GM12865 (cell line): ENCODE results near the gene TENM4.

Source experiments
- DNase-seq: peaks from one replicate; pipeline ENCODE4 v3.0.0; 2010; ENCODE audit warnings: low read depth
- H3K4me3 ChIP-seq: 2 replicates; pipeline ENCODE4 v1.5.1; 2011; ENCODE audit warnings: mild to moderate bottlenecking, low read depth, low read length, control low read depth
- CTCF ChIP-seq: IDR thresholded peaks from 2 replicates; pipeline ENCODE4 v1.5.1; 2011; ENCODE audit warnings: low read length, control low read depth, low read depth, inconsistent platforms; ENCODE audit not compliant: insufficient read depth; ENCODE audit errors: missing control alignments

TENM4 gene

GRCh38 chr11:79363256-79363655, 77.6 kb downstream of the TENM4 start:
- DNase-seq = no peak
- TF ChIP-seq CTCF = no peak
- no peak overlapping the region for H3K4me3 ChIP-seq

DNA sequence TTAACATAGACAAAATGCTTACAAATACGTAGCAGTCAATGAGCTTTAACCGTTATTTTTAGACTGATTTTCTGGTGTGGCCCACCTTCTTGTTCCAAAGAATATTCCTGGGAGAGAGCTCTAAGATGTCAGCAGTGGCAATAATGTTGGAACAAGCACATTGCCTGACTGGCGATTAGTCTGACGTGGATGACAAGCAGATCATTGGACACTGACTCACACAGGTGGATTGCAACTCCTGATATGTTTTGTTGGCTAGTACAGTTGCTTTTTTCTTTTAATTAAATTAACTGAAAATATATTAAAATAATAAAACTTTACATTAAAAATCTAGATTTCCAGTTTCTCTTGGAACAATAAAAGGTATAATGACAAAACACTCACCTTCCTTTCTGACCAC, 78.0 kb downstream of the TENM4 start:
- no peak for DNase-seq
- no peak overlapping the region for H3K4me3 ChIP-seq
- TF ChIP-seq CTCF = no peak

- no peak for TF ChIP-seq CTCF
- DNase-seq = no peak
- no peak overlapping the region for H3K4me3 ChIP-seq
Observed at GRCh38 chr11:79362206-79362757, 78.5 kb downstream of the TENM4 start.

GRCh38 chr11:79358258-79358657, 82.6 kb downstream of the TENM4 start:
- no peak for TF ChIP-seq CTCF
- DNase-seq = no peak
- no peak overlapping the region for H3K4me3 ChIP-seq

- no peak for TF ChIP-seq CTCF
- no peak overlapping the region for H3K4me3 ChIP-seq
- DNase-seq = no peak
Observed at GRCh38 chr11:79353706-79354105, 87.1 kb downstream of the TENM4 start.

- no peak overlapping the region for H3K4me3 ChIP-seq
- TF ChIP-seq CTCF = no peak
- DNase-seq = no peak
Observed at GRCh38 chr11:79352349-79352703, 88.5 kb downstream of the TENM4 start.

DNA sequence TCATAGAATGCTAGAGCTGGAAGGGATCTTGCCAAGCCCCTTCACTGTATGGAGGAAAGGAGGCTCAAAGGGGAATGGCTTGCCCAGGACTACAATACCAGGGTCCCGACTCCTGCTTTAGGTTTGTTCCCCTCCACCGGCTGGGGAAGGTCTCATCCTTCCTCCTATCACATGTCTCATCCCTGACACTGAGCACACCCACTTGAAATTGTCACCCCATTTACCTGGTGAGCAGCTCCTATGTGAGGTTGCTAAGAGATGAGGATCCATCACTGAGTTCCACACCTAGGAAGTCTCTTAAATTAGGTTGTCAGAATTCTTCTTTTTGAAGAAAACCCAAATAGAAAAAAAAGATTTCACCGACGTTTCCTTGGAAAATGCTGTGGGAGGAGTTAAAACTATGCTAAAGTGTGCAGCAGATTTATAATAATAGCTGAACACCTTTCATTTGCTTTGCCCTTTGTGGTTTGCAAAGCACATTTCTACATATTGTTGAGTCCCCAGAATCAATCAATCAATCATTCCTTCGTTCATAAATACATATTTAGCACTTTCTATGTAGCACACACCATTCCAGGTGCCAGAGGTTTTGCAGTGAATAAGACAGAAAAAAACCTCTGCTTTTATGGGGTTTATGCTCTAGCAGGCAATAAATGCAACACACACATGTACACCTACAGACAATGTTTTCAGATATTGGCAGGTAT, 91.7 kb downstream of the TENM4 start:
- H3K4me3 ChIP-seq = no peak overlapping the region
- TF ChIP-seq CTCF = no peak
- no peak for DNase-seq
